ENCODE results near the gene NT5C1A.

DNA sequence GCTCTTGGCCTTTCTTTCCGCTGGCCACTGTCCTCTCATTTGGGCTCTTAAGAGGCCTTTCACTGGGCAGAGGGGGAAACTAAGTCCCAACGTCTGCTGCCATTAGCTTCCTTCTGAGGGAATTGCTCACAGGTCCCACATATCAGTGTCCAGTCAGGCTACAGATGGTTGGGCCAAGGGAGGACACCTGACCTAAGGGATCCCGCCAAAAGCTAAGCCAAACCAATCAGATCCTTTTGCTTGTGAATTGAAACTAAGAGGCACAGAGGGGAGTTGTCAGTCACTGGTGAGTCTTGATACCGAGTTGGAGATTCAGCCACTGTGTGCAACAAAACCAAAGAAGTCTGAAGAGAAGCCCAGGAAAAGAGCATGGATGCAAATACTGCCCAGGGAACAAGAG is 5.7 kb upstream of the NT5C1A start:
- TF ChIP-seq POLR2AphosphoS5 (IDR thresholded peaks at IDR 0.05; ENCODE audit: borderline replicate concordance, low read depth, low read length): no peak
- no peak for TF ChIP-seq EZH2 (IDR thresholded peaks at IDR 0.05)
- no peak for TF ChIP-seq FOXP2 (optimal IDR thresholded peaks at IDR 0.05; ENCODE audit: control extremely low read depth, extremely low read length, insufficient read depth)
